ENCODE measurements around the gene GPR26.

- TF ChIP-seq EZH2 (IDR thresholded peaks at IDR 0.05), result no peak
- TF ChIP-seq POLR2AphosphoS5 (IDR thresholded peaks at IDR 0.05; ENCODE audit: borderline replicate concordance, low read depth, low read length), result no peak
- TF ChIP-seq FOXP2 (optimal IDR thresholded peaks at IDR 0.05; ENCODE audit: control extremely low read depth, extremely low read length, insufficient read depth), result no peak
Observed at GRCh38 chr10:123618224-123618623, 47.9 kb upstream of the GPR26 start.
